GM12801 (cell line): Measurements from ENCODE around the gene SELENOK.

ENCODE experiments used
- CTCF ChIP-seq: IDR thresholded peaks from one replicate; pipeline ENCODE4 v1.5.1; 2011; ENCODE audit warnings: control low read depth; ENCODE audit not compliant: insufficient read length; ENCODE audit errors: extremely low read depth

SELENOK gene

GRCh38 chr3:53846134-53846850 is 45.4 kb downstream of the SELENOK start, which contains the start of the genes CHDH and IL17RB:
Gene CHDH (minus strand): TSS chr3:53846419. CDS start chr3:53824008, 22,411 bp downstream.
Gene IL17RB (plus strand): TSS chr3:53846568. CDS start chr3:53846589, 21 bp downstream.
- TF ChIP-seq CTCF = no peak

- TF ChIP-seq CTCF = no peak
Observed at GRCh38 chr3:53845881-53846133, 45.9 kb downstream of the SELENOK start.

- TF ChIP-seq CTCF = no peak
Observed at GRCh38 chr3:53845103-53845880, 46.4 kb downstream of the SELENOK start.

- TF ChIP-seq CTCF = no peak
Observed at GRCh38 chr3:53844262-53845102, 47.2 kb downstream of the SELENOK start.

- no peak for TF ChIP-seq CTCF
Observed at GRCh38 chr3:53843195-53844177, 48.2 kb downstream of the SELENOK start.

- TF ChIP-seq CTCF = no peak
Observed at GRCh38 chr3:53842436-53843194, 49.0 kb downstream of the SELENOK start.
